Mucosa of rectum (tissue), 2 donors: ENCODE data around the gene RNF112.

Experiments used
- H3K27ac ChIP-seq, 2 donors: one replicate each; pipeline ENCODE4 v1.7.0; 2013; ENCODE audit warnings: inconsistent platforms in 2 of 2, low read depth in 2 of 2, low read length in 2 of 2
- H3K27me3 ChIP-seq, 2 donors: one replicate each; pipeline ENCODE4 v1.7.0; 2013; ENCODE audit warnings: low read length in 2 of 2; ENCODE audit not compliant: control insufficient read depth in 2 of 2, insufficient read depth in 2 of 2
- H3K36me3 ChIP-seq, 2 donors: one replicate each; pipeline ENCODE4 v1.7.0; 2013; ENCODE audit warnings: low read length in 2 of 2; ENCODE audit not compliant: control insufficient read depth in 2 of 2, insufficient read depth in 2 of 2
- H3K4me1 ChIP-seq, 2 donors: one replicate each; pipeline ENCODE4 v1.7.0; 2013; ENCODE audit warnings: low read length in 2 of 2, mild to moderate bottlenecking in 1 of 2; ENCODE audit not compliant: control insufficient read depth in 2 of 2, insufficient read depth in 2 of 2
- H3K4me3 ChIP-seq, 2 donors: one replicate each; pipeline ENCODE4 v1.7.0; 2013; ENCODE audit warnings: low read length in 2 of 2
- H3K9ac ChIP-seq, 2 donors: one replicate each; pipeline ENCODE4 v1.7.0; 2013; ENCODE audit warnings: low read length in 2 of 2, low read depth in 1 of 2, mild to moderate bottlenecking in 1 of 2
- H3K9me3 ChIP-seq, 2 donors: one replicate each; pipeline ENCODE4 v1.7.0; 2013; ENCODE audit warnings: low read length in 2 of 2; ENCODE audit not compliant: control insufficient read depth in 2 of 2
- donor health status: healthy.
- donor health status: Normal muscosa, but diverticular disease.

RNF112 gene

GRCh38 chr17:19388791-19389785 lies 21.9 kb upstream of the RNF112 start:
- H3K9ac ChIP-seq = no peak overlapping the region
- peaks cover 26 to 31% of the 10 kb centered on the region in 2 donors for H3K4me1 ChIP-seq

GRCh38 chr17:19390951-19391350 lies 20.1 kb upstream of the RNF112 start:
- no peaks in the 10 kb centered on the region for H3K27me3 ChIP-seq
- no peak overlapping the region for H3K27ac ChIP-seq
- H3K9ac ChIP-seq = no peak overlapping the region
- H3K36me3 ChIP-seq = no peaks in the 10 kb centered on the region
- peaks cover 10 to 16% of the 10 kb centered on the region in 2 donors for H3K4me1 ChIP-seq
- no peak overlapping the region for H3K4me3 ChIP-seq
- H3K9me3 ChIP-seq = no peaks in the 10 kb centered on the region

More at GRCh38 chr17:19388791-19389785, 21.9 kb upstream of the RNF112 start:
- Histone ChIP-seq H3K36me3 (peaks cover 1 to 7% of the 10 kb centered on the region in 2 donors), H3K4me3 (no peak overlapping the region), H3K27me3 (no peaks in the 10 kb centered on the region), H3K27ac (peak overlapping the region; percentile 20 to 33), H3K9me3 (no peaks in the 10 kb centered on the region)

- Histone ChIP-seq H3K9ac (no peak overlapping the region), H3K27me3 (no peaks in the 10 kb centered on the region), H3K36me3 (no peaks in the 10 kb centered on the region), H3K4me3 (no peak overlapping the region), H3K4me1 (peaks cover 6 to 12% of the 10 kb centered on the region in 2 donors), H3K9me3 (no peaks in the 10 kb centered on the region), H3K27ac (no peak overlapping the region)
These were observed 19.6 kb upstream of the RNF112 start for GRCh38 chr17:19391432-19391831.

GRCh38 chr17:19392303-19392702 lies 18.7 kb upstream of the RNF112 start:
- Histone ChIP-seq H3K4me3 (no peak overlapping the region), H3K9ac (no peak overlapping the region), H3K36me3 (no peaks in the 10 kb centered on the region), H3K27me3 (no peaks in the 10 kb centered on the region), H3K27ac (no peak overlapping the region), H3K9me3 (no peaks in the 10 kb centered on the region), H3K4me1 (peaks cover 5 to 15% of the 10 kb centered on the region in 2 donors)

DNA sequence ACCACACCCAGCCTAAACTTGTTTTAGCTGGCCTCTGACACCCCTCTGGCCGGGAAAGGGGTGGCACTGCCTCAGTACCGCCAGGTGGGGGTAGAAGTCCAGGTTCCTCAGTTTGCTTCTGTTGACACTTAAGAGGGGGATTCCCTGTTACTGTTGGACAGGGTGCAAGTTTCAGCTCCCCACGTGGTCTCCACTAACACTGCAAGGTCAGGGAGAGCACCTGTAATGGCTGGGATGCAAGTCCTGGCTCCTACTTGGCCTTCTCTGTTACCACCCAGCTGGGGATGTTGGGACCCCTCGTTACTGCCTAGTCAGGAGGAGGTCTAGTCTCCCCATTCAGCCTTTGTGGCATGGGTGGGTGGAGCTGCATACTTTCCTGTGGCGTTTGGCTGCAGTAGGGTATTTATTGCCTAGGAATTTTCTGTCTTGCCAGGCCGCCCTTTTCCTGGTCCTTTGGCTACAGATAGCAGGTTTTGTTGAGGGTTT lies 13.4 kb upstream of the RNF112 start:
- no peaks in the 10 kb centered on the region for H3K9me3 ChIP-seq
- H3K4me1 ChIP-seq = peaks cover 33 to 38% of the 10 kb centered on the region in 2 donors
- peak overlapping the region; percentile 39 to 40 for H3K4me3 ChIP-seq
- peak overlapping the region; percentile 26 to 66 for H3K9ac ChIP-seq
- H3K27ac ChIP-seq = peak overlapping the region; percentile 95 to 96
- H3K27me3 ChIP-seq = peaks cover 0 to 3% of the 10 kb centered on the region in 2 donors
- H3K36me3 ChIP-seq = no peaks in the 10 kb centered on the region

- H3K27me3 ChIP-seq = peaks cover 0 to 3% of the 10 kb centered on the region in 2 donors
- peaks cover 36 to 38% of the 10 kb centered on the region in 2 donors for H3K4me1 ChIP-seq
- peak overlapping the region in 1 of 2 donors; percentile 31 for H3K4me3 ChIP-seq
- H3K9ac ChIP-seq = peak overlapping the region; percentile 3 to 66
- H3K36me3 ChIP-seq = no peaks in the 10 kb centered on the region
- no peaks in the 10 kb centered on the region for H3K9me3 ChIP-seq
- peak overlapping the region; percentile 95 to 96 for H3K27ac ChIP-seq
These were observed 12.5 kb upstream of the RNF112 start for GRCh38 chr17:19398301-19399181.

DNA sequence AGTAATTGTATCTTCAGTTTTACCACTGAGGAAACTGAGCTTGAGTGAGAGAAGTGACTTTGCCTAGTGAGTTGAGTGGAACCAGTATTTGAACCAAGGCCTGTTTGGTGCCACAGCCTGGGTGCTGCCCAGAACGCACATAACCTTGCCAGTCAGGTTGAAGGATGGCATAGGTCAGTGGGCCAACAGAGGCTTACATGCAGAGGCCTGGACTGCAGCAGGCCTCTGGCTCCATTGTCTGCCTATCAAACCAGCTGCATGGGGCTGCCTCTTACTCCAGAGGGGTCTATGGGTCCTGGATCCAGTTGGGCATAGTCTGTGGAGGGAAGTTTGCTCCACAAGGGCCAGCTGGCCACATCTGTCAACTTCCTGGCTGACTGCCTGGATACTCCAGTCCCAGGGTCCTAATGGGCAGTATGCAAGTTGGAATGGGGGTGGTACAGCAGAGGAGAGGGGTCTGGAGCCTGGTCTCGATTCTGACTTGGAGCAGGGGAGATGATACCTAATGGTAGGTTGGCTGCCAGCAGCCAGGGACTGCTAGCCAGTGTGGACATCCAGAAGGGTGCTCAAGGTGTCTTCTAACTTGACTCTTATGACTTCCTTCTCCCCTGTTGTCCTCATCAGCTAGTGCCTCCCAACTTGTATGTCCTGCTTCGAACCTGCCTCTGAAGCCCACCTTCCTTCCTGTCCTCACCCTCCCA lies 11.1 kb upstream of the RNF112 start:
- Histone ChIP-seq H3K9me3 (no peaks in the 10 kb centered on the region), H3K9ac (no peak overlapping the region), H3K27me3 (peaks cover 0 to 3% of the 10 kb centered on the region in 2 donors), H3K27ac (no peak overlapping the region), H3K4me3 (no peak overlapping the region), H3K4me1 (peaks cover 36 to 38% of the 10 kb centered on the region in 2 donors), H3K36me3 (no peaks in the 10 kb centered on the region)

DNA sequence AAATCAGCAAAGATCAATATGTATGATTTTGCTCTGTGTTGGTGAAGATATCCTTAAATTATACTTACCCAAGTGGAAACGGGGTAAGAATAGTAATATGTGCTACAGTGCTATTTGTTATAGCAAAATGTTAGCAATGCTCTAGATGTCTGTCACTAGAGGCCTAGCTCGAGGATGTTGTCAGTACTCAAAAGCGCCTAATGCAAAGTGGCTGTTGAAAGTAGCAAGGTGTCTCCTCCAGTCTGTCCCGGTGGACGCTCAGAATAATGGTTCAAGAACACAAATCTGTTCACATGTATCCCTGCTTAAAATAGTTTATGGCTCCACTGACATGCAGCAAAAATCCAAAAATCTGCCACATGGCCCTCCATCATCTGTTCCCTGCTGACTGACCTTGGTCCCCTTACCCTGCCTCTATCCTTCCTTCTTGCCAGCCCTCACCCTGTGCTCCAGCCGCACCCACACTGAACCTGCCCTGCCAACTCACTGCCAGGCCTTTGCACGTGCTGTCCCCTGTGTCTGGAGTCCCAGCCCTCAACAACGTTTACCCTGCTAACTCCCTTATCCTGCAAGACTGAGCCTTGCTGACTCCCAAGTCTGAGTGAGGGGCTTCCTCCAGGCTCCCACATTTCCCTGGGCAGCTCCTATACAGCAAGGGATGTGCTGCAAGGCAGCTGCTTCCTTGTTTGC lies 9.6 kb upstream of the RNF112 start:
- H3K4me3 ChIP-seq = no peak overlapping the region
- H3K9me3 ChIP-seq = no peaks in the 10 kb centered on the region
- no peaks in the 10 kb centered on the region for H3K36me3 ChIP-seq
- peak overlapping the region; percentile 45 to 72 for H3K27ac ChIP-seq
- peak overlapping the region in 1 of 2 donors; percentile 42 for H3K9ac ChIP-seq
- peaks cover 36 to 38% of the 10 kb centered on the region in 2 donors for H3K4me1 ChIP-seq
- H3K27me3 ChIP-seq = peaks cover 0 to 3% of the 10 kb centered on the region in 2 donors

DNA sequence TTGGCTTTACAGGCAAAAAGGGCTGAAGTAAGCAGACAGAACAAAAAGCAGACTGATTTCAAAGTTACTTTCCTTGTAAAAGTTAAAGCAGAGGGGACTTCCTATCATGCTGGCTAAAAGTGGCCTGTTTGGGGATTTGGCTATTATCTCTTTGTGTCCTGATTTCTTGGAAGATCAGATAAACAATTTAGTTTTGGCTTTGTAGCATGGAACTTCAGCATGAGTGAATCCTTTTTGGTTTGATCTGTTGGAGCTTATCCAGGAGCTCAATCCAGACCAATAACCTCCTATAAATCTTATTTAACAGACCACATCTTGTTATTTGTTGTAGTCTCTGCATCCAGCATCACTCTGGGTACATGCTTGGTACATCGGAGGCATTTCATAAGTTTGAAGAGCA lies 8.9 kb upstream of the RNF112 start:
- H3K27ac ChIP-seq = peak overlapping the region; percentile 45 to 72

More for the DNA sequence above, 8.9 kb upstream of the RNF112 start:
- peaks cover 0 to 3% of the 10 kb centered on the region in 2 donors for H3K27me3 ChIP-seq
- peak overlapping the region in 1 of 2 donors; percentile 42 for H3K9ac ChIP-seq
- no peaks in the 10 kb centered on the region for H3K9me3 ChIP-seq
- no peak overlapping the region for H3K4me3 ChIP-seq
- no peaks in the 10 kb centered on the region for H3K36me3 ChIP-seq
- peaks cover 36% of the 10 kb centered on the region in 2 donors for H3K4me1 ChIP-seq
